ENCODE results near the gene PDP2. TPM values are rescaled to one million over a fixed set of nuclear protein-coding genes. Genes with fewer than 3 reads are reported as not detected.

Gene PDP2
- total and polyA plus RNA-seq, 10 of the 15 experiments (the other 5 are each of a cell fraction or from before 2014, with no cell fraction given), result 1.9 to 31.1 (median 6.2) TPM

DNA sequence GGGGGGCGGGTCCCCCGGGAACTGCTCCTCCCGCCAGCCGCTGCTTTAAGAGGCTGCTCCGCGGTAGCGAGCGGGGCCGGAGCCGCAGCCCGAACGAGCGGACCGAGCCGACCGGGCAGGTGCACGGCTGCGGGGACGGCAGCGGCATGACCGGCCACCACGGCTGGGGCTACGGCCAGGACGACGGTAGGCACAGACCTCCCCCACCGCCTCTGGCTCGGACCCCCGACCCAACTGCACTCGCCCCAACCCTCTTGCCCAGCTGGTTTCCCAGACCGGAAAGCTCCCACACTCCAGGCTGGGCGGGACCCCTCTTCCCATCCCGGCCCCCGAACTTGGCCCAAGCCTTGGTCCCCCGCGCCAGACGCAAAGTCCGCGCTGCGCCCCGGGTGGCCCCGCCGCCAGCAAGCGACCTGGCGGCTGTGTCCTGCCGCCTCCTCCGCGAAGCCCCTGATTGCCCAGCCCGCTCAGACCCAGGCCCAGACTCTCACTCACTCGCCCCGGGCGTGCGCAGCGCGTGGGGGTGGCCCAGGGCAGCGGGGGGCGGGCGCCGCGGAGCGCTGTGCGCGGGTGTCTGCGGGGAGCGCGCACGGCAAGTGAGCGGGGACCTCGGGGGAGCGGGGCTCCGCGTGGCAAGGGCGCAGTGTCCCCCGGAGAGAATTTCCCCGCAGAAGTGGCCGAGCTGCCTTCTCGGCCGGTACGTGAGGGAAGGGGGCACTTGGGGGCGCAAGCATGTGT lies 35.8 kb upstream of the PDP2 start, which contains the start of gene CA7:
TSS of gene CA7 (plus strand) at position 73 of the 738 bp plus-strand sequence. CDS start at position 147, 74 bp downstream.
- H3K4me2 ChIP-seq (ENCODE audit: control insufficient read depth, insufficient read depth), result peak within 1 kb of the TSS; percentile 33; the same call in 1 of the 2 replicates
- 16% methylated on average over 50 of the region's 79 CpGs for WGBS (ENCODE audit: insufficient coverage, insufficient replicate concordance, low lambda C conversion rate, missing lambda C conversion rate)

DNA sequence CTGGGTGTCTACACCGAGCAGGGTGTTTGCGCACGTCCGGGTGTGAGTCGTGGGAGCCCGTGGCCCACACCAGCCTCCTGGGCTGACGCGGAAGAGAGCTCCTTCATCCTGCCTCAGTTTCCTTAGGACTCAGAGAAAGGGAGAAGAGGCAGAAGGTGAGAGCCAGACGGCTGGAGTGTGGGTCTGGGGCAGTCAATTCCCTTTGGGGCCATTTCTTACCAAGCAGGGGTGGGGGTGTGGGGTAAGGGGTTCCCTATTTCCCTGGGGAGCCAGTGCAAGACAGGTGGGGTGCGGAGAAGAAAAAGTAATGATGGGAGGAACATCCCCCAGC lies 35.3 kb upstream of the PDP2 start:
- no peak overlapping the region for H2AFZ ChIP-seq (ENCODE audit: control insufficient read depth, low read depth, low read length)
- no peaks in the 10 kb centered on the region for H3K36me3 ChIP-seq (ENCODE audit: control insufficient read depth in 2 of 2, insufficient read depth in 2 of 2, low read length in 1 of 2)
- no peaks in the 10 kb centered on the region for H4K20me1 ChIP-seq (ENCODE audit: control insufficient read depth, insufficient read depth)
- H3K9ac ChIP-seq (ENCODE audit: control insufficient read depth, insufficient read depth, low read length), result no peak overlapping the region
- in situ Hi-C loops (cut with MboI) (no loop called here), intact Hi-C loops (cut with micrococcal nuclease; ENCODE audit: unreplicated experiment) (no loop called here)
- H3K79me2 ChIP-seq (ENCODE audit: control insufficient read depth, insufficient read depth, low read length), result no peaks in the 10 kb centered on the region
- no peaks in the 10 kb centered on the region for H3K9me3 ChIP-seq (replicated peaks; ENCODE audit: control insufficient read depth, insufficient read depth, low read length)
- no peak for FAIRE-seq
- DNase-seq (ENCODE audit: low read depth, low spot score), result no peak
- 30% methylated on average over 10 of the region's 10 CpGs for WGBS (ENCODE audit: insufficient coverage, insufficient replicate concordance, low lambda C conversion rate, missing lambda C conversion rate)
- BruUV-seq (replicated peaks), result no TSS peak
- peak overlapping the region; percentile 33; the same call in 1 of the 2 replicates for H3K4me2 ChIP-seq (ENCODE audit: control insufficient read depth, insufficient read depth)
- ChIA-PET CTCF (interaction anchor here (1.3 to 10.4 kb wide), 3 partner anchors 10 to 23 kb away, joined by 4 to 73 read pairs (median 39); partner anchors contain the start of gene NAE1), RAD21 (ENCODE audit: unreplicated experiment) (interaction anchor here (1.0 to 1.4 kb wide), 2 partner anchors 16 to 23 kb away, joined by 3 read pairs; no protein-coding TSS in a partner anchor), SMC1A (ENCODE audit: uncharacterized antibody, unreplicated experiment) (no interaction called here), POLR2A (interaction anchor here (0.7 kb wide), 1 partner anchor 80 kb away, joined by 4 read pairs; the partner anchor contains the start of gene RRAD)
- no peak for ATAC-seq
- H3K4me1 ChIP-seq (ENCODE audit: control insufficient read depth, insufficient read depth, low read length), result no peaks in the 10 kb centered on the region
- peaks cover 4 to 10% of the 10 kb centered on the region in 2 experiments; a peak in 3 of 4 replicates for H3K27me3 ChIP-seq (replicated peaks in 1 of 2; ENCODE audit: control insufficient read depth in 2 of 2, insufficient read depth in 2 of 2, low read length in 1 of 2)
- no peak overlapping the region for H3K27ac ChIP-seq (ENCODE audit: control insufficient read depth, insufficient read depth)
- H3K4me3 ChIP-seq, result no peak overlapping the region
- TF ChIP-seq NFYA (IDR thresholded peaks at IDR 0.05; ENCODE audit: borderline replicate concordance, low read depth, low read length) (no peak), SMAD1 (IDR thresholded peaks at IDR 0.05; ENCODE audit: low read depth, partially characterized antibody) (no peak), TBL1XR1 (IDR thresholded peaks at IDR 0.05; ENCODE audit: low read depth, low read length) (no peak), CBX5 (IDR thresholded peaks at IDR 0.05; ENCODE audit: low read depth) (no peak), STAT3 (IDR thresholded peaks at IDR 0.05; ENCODE audit: low read depth, low read length) (no peak), RELA (IDR thresholded peaks at IDR 0.05; ENCODE audit: borderline replicate concordance, partially characterized antibody) (no peak), IKZF1 (conservative IDR thresholded peaks at IDR 0.05) (no peak), SUPT20H (IDR thresholded peaks at IDR 0.05; ENCODE audit: borderline replicate concordance, control insufficient read depth, low read depth, low read length) (no peak), SP1 (IDR thresholded peaks at IDR 0.05; ENCODE audit: low read depth, low read length) (no peak), SREBF2 (IDR thresholded peaks at IDR 0.05; ENCODE audit: low read length) (no peak)
- TF ChIP-seq, protein P1, sequence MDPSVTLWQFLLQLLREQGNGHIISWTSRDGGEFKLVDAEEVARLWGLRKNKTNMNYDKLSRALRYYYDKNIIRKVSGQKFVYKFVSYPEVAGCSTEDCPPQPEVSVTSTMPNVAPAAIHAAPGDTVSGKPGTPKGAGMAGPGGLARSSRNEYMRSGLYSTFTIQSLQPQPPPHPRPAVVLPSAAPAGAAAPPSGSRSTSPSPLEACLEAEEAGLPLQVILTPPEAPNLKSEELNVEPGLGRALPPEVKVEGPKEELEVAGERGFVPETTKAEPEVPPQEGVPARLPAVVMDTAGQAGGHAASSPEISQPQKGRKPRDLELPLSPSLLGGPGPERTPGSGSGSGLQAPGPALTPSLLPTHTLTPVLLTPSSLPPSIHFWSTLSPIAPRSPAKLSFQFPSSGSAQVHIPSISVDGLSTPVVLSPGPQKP (IDR thresholded peaks at IDR 0.05; ENCODE audit: low read depth, low read length), result no peak

More for the DNA sequence above, 35.8 kb upstream of the PDP2 start, which contains the start of gene CA7:
- Histone ChIP-seq H4K20me1 (ENCODE audit: control insufficient read depth, insufficient read depth) (no peaks in the 10 kb centered on the region), H3K27me3 (replicated peaks in 1 of 2; ENCODE audit: control insufficient read depth in 2 of 2, insufficient read depth in 2 of 2, low read length in 1 of 2) (peaks cover 4 to 10% of the 10 kb centered on the region in 2 experiments; a peak in 3 of 4 replicates), H3K9ac (ENCODE audit: control insufficient read depth, insufficient read depth, low read length) (no peak within 1 kb of the TSS), H3K4me3 (no peak within 1 kb of the TSS), H2AFZ (ENCODE audit: control insufficient read depth, low read depth, low read length) (no peak within 1 kb of the TSS), H3K27ac (ENCODE audit: control insufficient read depth, insufficient read depth) (no peak within 1 kb of the TSS), H3K9me3 (replicated peaks; ENCODE audit: control insufficient read depth, insufficient read depth, low read length) (no peaks in the 10 kb centered on the region), H3K4me1 (ENCODE audit: control insufficient read depth, insufficient read depth, low read length) (no peaks in the 10 kb centered on the region), H3K36me3 (ENCODE audit: control insufficient read depth in 2 of 2, insufficient read depth in 2 of 2, low read length in 1 of 2) (no peaks in the 10 kb centered on the region), H3K79me2 (ENCODE audit: control insufficient read depth, insufficient read depth, low read length) (no peaks in the 10 kb centered on the region)
- POLR2A ChIA-PET, result interaction anchor here (0.7 kb wide), 1 partner anchor 81 kb away, joined by 4 read pairs; the partner anchor contains the start of gene RRAD
- no TSS peak for BruUV-seq (replicated peaks)
- DNase-seq (ENCODE audit: low read depth, low spot score) (no peak), ATAC-seq (no peak; the same call in 2 of the 3 replicates), FAIRE-seq (no peak)
- in situ Hi-C loops (cut with MboI) (no loop called here), intact Hi-C loops (cut with micrococcal nuclease; ENCODE audit: unreplicated experiment) (no loop called here)
- TF ChIP-seq, protein P2, sequence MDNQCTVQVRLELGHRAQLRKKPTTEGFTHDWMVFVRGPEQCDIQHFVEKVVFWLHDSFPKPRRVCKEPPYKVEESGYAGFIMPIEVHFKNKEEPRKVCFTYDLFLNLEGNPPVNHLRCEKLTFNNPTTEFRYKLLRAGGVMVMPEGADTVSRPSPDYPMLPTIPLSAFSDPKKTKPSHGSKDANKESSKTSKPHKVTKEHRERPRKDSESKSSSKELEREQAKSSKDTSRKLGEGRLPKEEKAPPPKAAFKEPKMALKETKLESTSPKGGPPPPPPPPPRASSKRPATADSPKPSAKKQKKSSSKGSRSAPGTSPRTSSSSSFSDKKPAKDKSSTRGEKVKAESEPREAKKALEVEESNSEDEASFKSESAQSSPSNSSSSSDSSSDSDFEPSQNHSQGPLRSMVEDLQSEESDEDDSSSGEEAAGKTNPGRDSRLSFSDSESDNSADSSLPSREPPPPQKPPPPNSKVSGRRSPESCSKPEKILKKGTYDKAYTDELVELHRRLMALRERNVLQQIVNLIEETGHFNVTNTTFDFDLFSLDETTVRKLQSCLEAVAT (IDR thresholded peaks at IDR 0.05), result no peak
- TF ChIP-seq HDAC6 (IDR thresholded peaks at IDR 0.05; ENCODE audit: unreplicated experiment), result peak; percentile 72
- CTCF ChIA-PET, result interaction anchor here (1.8 to 10.4 kb wide), 3 partner anchors 13 to 23 kb away, joined by 7 to 73 read pairs (median 26); partner anchors contain the start of gene NAE1
- RAD21 ChIA-PET (ENCODE audit: unreplicated experiment), result no interaction called here
- SMC1A ChIA-PET (ENCODE audit: uncharacterized antibody, unreplicated experiment), result no interaction called here

Measured in GM12878 (cell line).